DND-41 (cell line): ENCODE results near the gene CDK19.
"Not testable (repeated sequence)": the region's sequence is repeated elsewhere in the genome, so short reads cannot be mapped to it uniquely, and the experiment has no call there.

Source experiments
- ATAC-seq: fragments of 200-7000 bp; cut with Tn5 transposase; 3 replicates; pipeline ENCODE4 v1.9.1; 2021; ENCODE audit warnings: low read depth; ENCODE audit not compliant: insufficient read depth
- DNase-seq: peaks from one replicate; pipeline ENCODE4 v3.0.0-alpha.2; 2020
- H2AFZ ChIP-seq: 2 replicates; pipeline ENCODE4 v1.6.0; 2012; ENCODE audit warnings: low read depth, low read length
- H3K27ac ChIP-seq: 2 replicates; pipeline ENCODE4 v1.5.1; 2012; ENCODE audit warnings: low read length, inconsistent platforms
- H3K27me3 ChIP-seq: fragments of 200-600 bp; sonication (generic); 2 replicates; pipeline ENCODE4 v1.6.0; 2012; ENCODE audit warnings: low read length, mild to moderate bottlenecking, inconsistent platforms; ENCODE audit not compliant: insufficient read depth, poor library complexity
- H3K36me3 ChIP-seq: 2 replicates; pipeline ENCODE4 v1.5.1; 2012; ENCODE audit warnings: low read length, inconsistent platforms; ENCODE audit not compliant: insufficient read depth
- H3K4me1 ChIP-seq: 2 replicates; pipeline ENCODE4 v1.5.1; 2012; ENCODE audit warnings: mild to moderate bottlenecking, low read length; ENCODE audit not compliant: insufficient read depth
- H3K4me2 ChIP-seq: 2 replicates; pipeline ENCODE4 v1.6.0; 2012; ENCODE audit warnings: mild to moderate bottlenecking, moderate library complexity, low read length, inconsistent platforms; ENCODE audit not compliant: insufficient read depth
- H3K4me3 ChIP-seq, 2 experiments: fragments of 200-600 bp in 1 of 2; shearing (Covaris generic) in 1 of 2; 2 replicates each; pipeline ENCODE4 v1.5.1; 2012 to 2016; ENCODE audit warnings: inconsistent platforms in 2 of 2, low read length in 2 of 2, mild to moderate bottlenecking in 2 of 2, low read depth in 1 of 2, moderate library complexity in 1 of 2
- H3K79me2 ChIP-seq: 2 replicates; pipeline ENCODE4 v1.6.0; 2012; ENCODE audit warnings: low read length, inconsistent platforms; ENCODE audit not compliant: insufficient read depth
- H3K9ac ChIP-seq: 2 replicates; pipeline ENCODE4 v1.6.0; 2012; ENCODE audit warnings: low read depth, mild to moderate bottlenecking, inconsistent platforms, low read length, moderate library complexity
- H3K9me3 ChIP-seq: 2 replicates; pipeline ENCODE4 v1.5.1; 2012; ENCODE audit warnings: low read length, moderate library complexity, mild to moderate bottlenecking, inconsistent platforms; ENCODE audit not compliant: insufficient read depth, severe bottlenecking
- H4K20me1 ChIP-seq: 2 replicates; pipeline ENCODE4 v1.6.0; 2012; ENCODE audit warnings: low read length; ENCODE audit not compliant: insufficient read depth
- EZH2 ChIP-seq: IDR thresholded peaks from 3 replicates; pipeline ENCODE4 v1.6.1; 2012; ENCODE audit warnings: borderline replicate concordance, low read depth, mild to moderate bottlenecking, moderate library complexity, low read length, inconsistent platforms; ENCODE audit not compliant: severe bottlenecking
- TF ChIP-seq, protein P1 (sequence below): IDR thresholded peaks from 2 replicates; pipeline ENCODE4 v1.5.1; 2012; ENCODE audit warnings: borderline replicate concordance, low read length, moderate library complexity, mild to moderate bottlenecking; ENCODE audit not compliant: poor library complexity, severe bottlenecking; ENCODE audit errors: extremely low read depth

The CDK19 gene

GRCh38 chr6:110809792-110810191 is 5.5 kb downstream of the CDK19 start:
- Histone ChIP-seq H3K9me3 (no peaks in the 10 kb centered on the region), H3K36me3 (peaks cover 3% of the 10 kb centered on the region; the same call in 1 of the 2 replicates), H3K4me3 (no peak overlapping the region), H3K27me3 (no peaks in the 10 kb centered on the region), H4K20me1 (peaks cover 12% of the 10 kb centered on the region), H2AFZ (no peak overlapping the region), H3K4me2 (no peak overlapping the region), H3K4me1 (peaks cover 27% of the 10 kb centered on the region), H3K9ac (no peak overlapping the region), H3K27ac (no peak overlapping the region), H3K79me2 (peaks cover 95% of the 10 kb centered on the region)
- no peak for ATAC-seq
- no peak for TF ChIP-seq EZH2
- TF ChIP-seq, protein P1, sequence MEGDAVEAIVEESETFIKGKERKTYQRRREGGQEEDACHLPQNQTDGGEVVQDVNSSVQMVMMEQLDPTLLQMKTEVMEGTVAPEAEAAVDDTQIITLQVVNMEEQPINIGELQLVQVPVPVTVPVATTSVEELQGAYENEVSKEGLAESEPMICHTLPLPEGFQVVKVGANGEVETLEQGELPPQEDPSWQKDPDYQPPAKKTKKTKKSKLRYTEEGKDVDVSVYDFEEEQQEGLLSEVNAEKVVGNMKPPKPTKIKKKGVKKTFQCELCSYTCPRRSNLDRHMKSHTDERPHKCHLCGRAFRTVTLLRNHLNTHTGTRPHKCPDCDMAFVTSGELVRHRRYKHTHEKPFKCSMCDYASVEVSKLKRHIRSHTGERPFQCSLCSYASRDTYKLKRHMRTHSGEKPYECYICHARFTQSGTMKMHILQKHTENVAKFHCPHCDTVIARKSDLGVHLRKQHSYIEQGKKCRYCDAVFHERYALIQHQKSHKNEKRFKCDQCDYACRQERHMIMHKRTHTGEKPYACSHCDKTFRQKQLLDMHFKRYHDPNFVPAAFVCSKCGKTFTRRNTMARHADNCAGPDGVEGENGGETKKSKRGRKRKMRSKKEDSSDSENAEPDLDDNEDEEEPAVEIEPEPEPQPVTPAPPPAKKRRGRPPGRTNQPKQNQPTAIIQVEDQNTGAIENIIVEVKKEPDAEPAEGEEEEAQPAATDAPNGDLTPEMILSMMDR = no peak
- no peak for DNase-seq

GRCh38 chr6:110802175-110802574 is 13.1 kb downstream of the CDK19 start:
- H4K20me1 ChIP-seq, H3K4me3 ChIP-seq, H3K4me1 ChIP-seq, H3K36me3 ChIP-seq, H2AFZ ChIP-seq, ATAC-seq, H3K9me3 ChIP-seq, DNase-seq, H3K27me3 ChIP-seq, H3K4me2 ChIP-seq, H3K27ac ChIP-seq, H3K9ac ChIP-seq: not testable (repeated sequence)
- peaks cover 81% of the 10 kb centered on the region for H3K79me2 ChIP-seq

- Histone ChIP-seq H3K4me2 (no peak overlapping the region), H3K79me2 (peaks cover 77% of the 10 kb centered on the region), H2AFZ (no peak overlapping the region), H3K9ac (no peak overlapping the region), H3K36me3 (no peaks in the 10 kb centered on the region), H3K9me3 (no peaks in the 10 kb centered on the region), H3K4me1 (peaks cover 8% of the 10 kb centered on the region; the same call in 1 of the 2 replicates), H3K27ac (no peak overlapping the region), H3K27me3 (no peaks in the 10 kb centered on the region), H3K4me3 (no peak overlapping the region), H4K20me1 (no peaks in the 10 kb centered on the region)
- TF ChIP-seq, protein P1 = no peak
- TF ChIP-seq EZH2 = no peak
- DNase-seq = no peak
- ATAC-seq = no peak
Observed at GRCh38 chr6:110800839-110801196, 14.5 kb downstream of the CDK19 start.

DNA sequence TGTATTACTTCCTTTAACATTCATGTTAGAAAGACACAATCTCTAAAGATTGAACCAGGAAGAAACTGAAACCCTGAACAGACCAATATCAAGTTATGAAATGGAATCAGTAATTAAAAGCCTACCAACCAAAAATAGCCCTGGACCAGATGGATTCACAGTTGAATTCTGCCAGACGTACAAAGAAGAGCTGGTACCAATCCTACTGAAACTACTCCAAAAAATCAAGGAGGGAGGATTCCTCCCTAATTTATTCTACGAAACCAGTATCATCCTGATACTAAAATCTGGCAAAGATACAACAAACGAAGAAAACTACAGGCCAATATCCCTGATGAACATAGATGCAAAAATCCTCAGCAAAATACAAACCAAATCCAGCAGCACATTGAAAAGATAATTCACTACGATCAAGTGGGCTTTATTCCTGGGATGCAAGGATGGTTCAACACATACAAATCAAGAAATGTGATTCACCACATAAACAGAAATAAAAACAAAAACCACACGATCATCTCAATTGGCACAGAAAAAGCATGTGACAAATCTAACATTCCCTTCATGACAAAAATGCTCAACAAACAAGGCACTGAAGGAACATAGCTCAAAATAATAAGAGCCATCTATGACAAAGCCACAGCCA is 15.0 kb downstream of the CDK19 start:
- no peak for DNase-seq
- ATAC-seq = no peak
- TF ChIP-seq, protein P1 = no peak
- TF ChIP-seq EZH2 = no peak
- no peak overlapping the region for H3K4me2 ChIP-seq
- no peaks in the 10 kb centered on the region for H3K36me3 ChIP-seq
- H3K27ac ChIP-seq = no peak overlapping the region
- no peak overlapping the region for H3K4me3 ChIP-seq
- no peak overlapping the region for H3K9ac ChIP-seq
- no peak overlapping the region for H2AFZ ChIP-seq
- H3K9me3 ChIP-seq = no peaks in the 10 kb centered on the region
- H3K4me1 ChIP-seq = peaks cover 6% of the 10 kb centered on the region; the same call in 1 of the 2 replicates
- peaks cover 78% of the 10 kb centered on the region for H3K79me2 ChIP-seq
- H4K20me1 ChIP-seq = no peaks in the 10 kb centered on the region
- no peaks in the 10 kb centered on the region for H3K27me3 ChIP-seq
